Natural killer cell treated with Interleukin-12 subunit alpha and Interleukin-12 subunit beta and Interleukin-15 and Interleukin-18, amount 100 ng/mL, for 72 hours (primary cell): ENCODE measurements around the gene EIF4G3. TPM values are rescaled to one million over a fixed set of nuclear protein-coding genes. Genes with fewer than 3 reads are reported as not detected.
"Not testable (repeated sequence)": the region's sequence is repeated elsewhere in the genome, so short reads cannot be mapped to it uniquely, and the experiment has no call there.

Experiments used
- ATAC-seq, 2 donors: fragments of 150-1000 bp; cut with Tn5 transposase in 1 of 2; sonication (Bioruptor Pico), chemical (Tn5 transposase) in 1 of 2; 2 replicates each; pipeline ENCODE4 v1.10.0; 2021
- DNase-seq: peaks from one replicate; pipeline ENCODE4 v3.0.0; 2022; ENCODE audit warnings: low spot score
- H3K27ac Mint-ChIP-seq, 2 donors: 1 replicate in 1 of 2; 2 replicates in 1 of 2; pipeline ENCODE4 v1.8.0; 2022; ENCODE audit warnings: mixed read lengths in 2 of 2, mild to moderate bottlenecking in 1 of 2, moderate library complexity in 1 of 2
- H3K27me3 Mint-ChIP-seq, 2 donors: 1 replicate in 1 of 2; 2 replicates in 1 of 2; pipeline ENCODE4 v1.8.0; 2022; ENCODE audit warnings: mixed read lengths in 2 of 2
- H3K36me3 Mint-ChIP-seq: one replicate; pipeline ENCODE4 v1.8.0; 2022; ENCODE audit warnings: mixed read lengths
- H3K4me1 Mint-ChIP-seq, 2 donors: 1 replicate in 1 of 2; 2 replicates in 1 of 2; pipeline ENCODE4 v1.8.0; 2022; ENCODE audit warnings: low read depth in 2 of 2, mixed read lengths in 2 of 2, mild to moderate bottlenecking in 1 of 2
- H3K4me3 Mint-ChIP-seq: one replicate; pipeline ENCODE4 v1.8.0; 2022; ENCODE audit warnings: mixed read lengths
- H3K9me3 Mint-ChIP-seq: 2 replicates; pipeline ENCODE4 v1.8.0; 2022; ENCODE audit warnings: mixed read lengths
- total RNA-seq, 2 donors: library from RNA; stranded (reverse); gene quantifications; one replicate each; pipeline ENCODE4 v1.2.3, GENCODE V29; 2022

The EIF4G3 gene
- total RNA-seq, 2 donors from 2014 or later: 121 to 140 TPM

DNA sequence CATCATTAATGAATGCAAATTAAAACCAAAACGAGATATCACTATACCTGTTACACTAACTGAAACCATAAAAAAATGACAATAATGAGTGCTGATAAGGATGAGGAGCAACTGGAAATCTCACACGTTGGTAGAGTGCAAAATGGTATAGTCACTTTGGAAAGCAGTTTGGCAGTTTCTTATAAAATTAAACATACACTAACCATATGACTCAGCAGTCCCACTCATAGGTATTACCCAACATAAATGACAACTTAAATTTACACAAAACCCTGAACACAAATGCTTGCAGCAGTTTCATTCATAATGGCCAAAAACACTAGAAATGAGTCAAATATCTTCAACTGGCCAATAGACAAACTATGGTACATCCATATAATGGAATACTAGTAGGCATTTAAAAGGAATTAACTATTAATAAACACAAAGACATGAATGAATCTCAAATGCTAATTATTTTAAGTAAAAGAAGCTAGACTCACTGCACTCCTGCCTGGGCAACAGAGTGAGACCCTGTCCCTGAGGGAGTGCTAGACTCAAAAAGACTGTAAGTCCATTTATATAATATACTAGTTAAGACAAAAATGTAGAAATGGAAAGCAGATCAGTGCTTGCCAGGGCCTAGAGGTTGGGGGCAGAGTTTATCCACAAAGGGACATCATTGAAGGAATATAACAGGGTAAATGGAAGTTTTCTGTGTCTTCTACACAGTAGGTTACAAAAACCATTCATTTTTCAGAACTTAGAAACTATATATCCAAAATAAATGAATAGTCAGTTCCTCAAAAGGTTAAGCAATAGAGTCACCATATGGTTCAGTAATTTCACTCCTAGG, 77.4 kb downstream of the EIF4G3 start:
- H3K27me3 Mint-ChIP-seq: no peaks in the 10 kb centered on the region
- ATAC-seq (peak; percentile 85 to 96), DNase-seq (no peak)
- peak overlapping the region; percentile 16 for H3K4me3 Mint-ChIP-seq
- H3K27ac Mint-ChIP-seq: peak overlapping the region; percentile 80 to 86
- peaks cover 38% of the 10 kb centered on the region for H3K36me3 Mint-ChIP-seq
- H3K4me1 Mint-ChIP-seq: peaks cover 29 to 39% of the 10 kb centered on the region in 2 donors
- H3K9me3 Mint-ChIP-seq: no peaks in the 10 kb centered on the region

DNA sequence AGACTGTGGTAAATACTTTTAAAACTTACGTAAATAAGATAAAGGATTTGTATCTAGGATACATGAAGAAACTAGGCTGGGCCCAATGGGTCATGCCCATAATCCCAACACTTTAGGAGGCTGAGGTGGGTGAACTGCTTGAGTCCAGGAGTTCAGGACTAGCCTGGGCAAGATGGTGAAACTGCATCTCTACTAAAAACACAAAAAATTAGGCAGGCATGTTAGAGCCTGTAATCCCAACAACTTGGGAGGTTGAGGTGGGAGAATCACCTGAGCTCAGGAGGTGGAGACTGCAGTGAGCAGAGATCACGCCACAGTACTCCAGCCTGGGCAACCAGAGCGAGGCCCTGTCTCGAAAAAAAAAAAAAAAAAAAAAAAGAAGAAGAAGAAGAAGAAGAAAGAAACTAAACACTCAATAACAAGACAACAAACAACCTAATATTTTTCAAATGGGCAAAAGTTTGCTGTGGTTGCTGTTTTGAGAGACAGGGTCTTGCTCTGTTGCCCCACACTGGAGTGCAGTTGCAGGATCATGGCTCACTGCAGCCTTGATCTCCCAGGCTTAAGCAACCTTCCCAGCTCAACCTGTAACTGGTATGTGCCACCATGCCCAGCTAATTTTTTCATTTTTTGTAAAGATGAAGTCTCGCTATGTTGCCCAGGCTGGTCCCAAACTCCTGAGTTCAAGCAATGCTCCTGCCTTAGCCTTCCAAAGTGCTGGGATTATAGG, 78.3 kb downstream of the EIF4G3 start:
- H3K4me1 Mint-ChIP-seq: peaks cover 34 to 40% of the 10 kb centered on the region in 2 donors
- H3K27ac Mint-ChIP-seq: peak overlapping the region; percentile 80 to 86
- H3K9me3 Mint-ChIP-seq: no peaks in the 10 kb centered on the region
- H3K27me3 Mint-ChIP-seq: no peaks in the 10 kb centered on the region
- DNase-seq: no peak
- H3K4me3 Mint-ChIP-seq: peak overlapping the region; percentile 16
- H3K36me3 Mint-ChIP-seq: peaks cover 37% of the 10 kb centered on the region
- ATAC-seq: no peak

GRCh38 chr1:21097729-21098128, 79.0 kb downstream of the EIF4G3 start:
- DNase-seq (no peak), ATAC-seq (no peak)
- H3K4me3 Mint-ChIP-seq: no peak overlapping the region
- H3K4me1 Mint-ChIP-seq: peaks cover 39 to 45% of the 10 kb centered on the region in 2 donors
- H3K27me3 Mint-ChIP-seq: no peaks in the 10 kb centered on the region
- no peaks in the 10 kb centered on the region for H3K9me3 Mint-ChIP-seq
- H3K36me3 Mint-ChIP-seq: peaks cover 42% of the 10 kb centered on the region
- H3K27ac Mint-ChIP-seq: peak overlapping the region; percentile 75 to 86

- Mint-ChIP-seq H3K4me1 (peaks cover 45 to 54% of the 10 kb centered on the region in 2 donors), H3K9me3 (no peaks in the 10 kb centered on the region), H3K27me3 (no peaks in the 10 kb centered on the region), H3K4me3 (no peak overlapping the region), H3K36me3 (peaks cover 48% of the 10 kb centered on the region), H3K27ac (peak overlapping the region; percentile 13 to 66)
- no peak for DNase-seq
- ATAC-seq: no peak
Measured at GRCh38 chr1:21095976-21096375, 80.7 kb downstream of the EIF4G3 start.

GRCh38 chr1:21094282-21094681, 82.4 kb downstream of the EIF4G3 start:
- DNase-seq, H3K9me3 Mint-ChIP-seq, H3K27ac Mint-ChIP-seq, H3K4me3 Mint-ChIP-seq, H3K27me3 Mint-ChIP-seq, ATAC-seq: not testable (repeated sequence)
- Mint-ChIP-seq H3K36me3 (peaks cover 42% of the 10 kb centered on the region), H3K4me1 (peaks cover 44 to 53% of the 10 kb centered on the region in 2 donors)

DNA sequence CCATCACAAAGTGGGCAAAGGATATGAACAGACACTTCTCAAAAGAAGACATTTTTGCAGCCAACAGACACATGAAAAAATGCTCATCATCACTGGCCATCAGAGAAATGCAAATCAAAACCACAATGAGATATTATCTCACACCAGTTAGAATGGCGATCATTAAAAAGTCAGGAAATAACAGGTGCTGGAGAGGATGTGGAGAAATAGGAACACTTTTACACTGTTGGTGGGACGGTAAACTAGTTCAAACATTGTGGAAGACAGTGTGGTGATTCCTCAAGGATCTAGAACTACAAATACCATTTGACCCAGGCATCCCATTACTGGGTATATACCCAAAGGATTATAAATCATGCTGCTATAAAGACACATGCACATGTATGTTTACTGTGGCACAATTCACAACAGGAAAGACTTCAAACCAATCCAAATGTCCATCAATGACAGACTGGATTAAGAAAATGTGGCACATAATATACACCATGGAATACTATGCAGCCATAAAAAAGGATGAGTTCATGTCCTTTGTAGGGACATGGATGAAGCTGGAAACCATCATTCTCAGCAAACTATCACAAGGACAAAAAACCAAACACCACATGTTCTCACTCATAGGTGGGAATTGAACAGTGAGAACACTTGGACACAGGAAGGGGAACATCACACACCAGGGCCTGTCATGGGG, 83.3 kb downstream of the EIF4G3 start:
- not testable (repeated sequence) for H3K27ac Mint-ChIP-seq, ATAC-seq, DNase-seq, H3K9me3 Mint-ChIP-seq, H3K4me3 Mint-ChIP-seq, H3K27me3 Mint-ChIP-seq
- Mint-ChIP-seq H3K4me1 (peaks cover 43 to 52% of the 10 kb centered on the region in 2 donors), H3K36me3 (peaks cover 36% of the 10 kb centered on the region)

GRCh38 chr1:21092545-21092944, 84.2 kb downstream of the EIF4G3 start:
- Mint-ChIP-seq H3K4me1 (peaks cover 43 to 51% of the 10 kb centered on the region in 2 donors), H3K36me3 (peaks cover 27% of the 10 kb centered on the region)
- not testable (repeated sequence) for DNase-seq, ATAC-seq, H3K4me3 Mint-ChIP-seq, H3K27ac Mint-ChIP-seq, H3K27me3 Mint-ChIP-seq, H3K9me3 Mint-ChIP-seq

DNA sequence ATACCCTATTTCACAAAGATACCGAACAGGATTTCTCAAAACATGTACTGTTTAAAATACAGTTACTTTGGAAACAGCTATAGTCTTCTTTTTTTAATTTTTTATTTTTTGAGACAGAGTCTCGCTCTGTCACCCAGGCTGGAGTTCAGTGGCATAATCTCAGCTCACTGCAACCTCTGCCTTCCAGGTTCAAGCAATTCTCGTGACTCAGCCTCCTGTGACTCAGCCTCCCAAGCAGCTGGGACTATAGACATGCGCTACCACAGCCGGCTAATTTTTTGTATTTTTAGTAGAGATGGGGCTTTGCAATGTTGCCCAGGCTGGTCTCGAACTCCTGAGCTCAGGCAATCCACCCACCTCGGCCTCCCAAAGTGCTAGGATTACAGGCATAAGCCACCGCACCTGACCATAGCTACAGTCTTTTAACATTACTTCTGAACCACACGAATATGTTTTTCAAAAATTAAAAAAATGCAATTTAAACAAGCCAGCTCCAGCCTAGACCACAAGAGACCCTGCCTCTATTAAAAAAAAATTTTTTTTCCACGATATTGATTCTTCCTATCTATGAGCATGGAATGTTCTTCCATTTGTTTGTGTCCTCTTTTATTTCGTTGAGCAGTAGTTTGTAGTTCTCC, 85.5 kb downstream of the EIF4G3 start:
- H3K27me3 Mint-ChIP-seq, DNase-seq, ATAC-seq, H3K4me3 Mint-ChIP-seq, H3K9me3 Mint-ChIP-seq: not testable (repeated sequence)
- Mint-ChIP-seq H3K4me1 (peaks cover 41 to 45% of the 10 kb centered on the region in 2 donors), H3K36me3 (peaks cover 26% of the 10 kb centered on the region), H3K27ac (peak overlapping the region; percentile 8 to 66)

- no peak for DNase-seq
- peaks cover 40 to 42% of the 10 kb centered on the region in 2 donors for H3K4me1 Mint-ChIP-seq
- H3K4me3 Mint-ChIP-seq: no peak overlapping the region
- no peaks in the 10 kb centered on the region for H3K27me3 Mint-ChIP-seq
- H3K36me3 Mint-ChIP-seq: peaks cover 28% of the 10 kb centered on the region
- ATAC-seq: no peak
- H3K27ac Mint-ChIP-seq: peak overlapping the region; percentile 8 to 66
- no peaks in the 10 kb centered on the region for H3K9me3 Mint-ChIP-seq
Measured at GRCh38 chr1:21090463-21090862, 86.2 kb downstream of the EIF4G3 start.

- H3K4me3 Mint-ChIP-seq: no peak overlapping the region
- no peaks in the 10 kb centered on the region for H3K27me3 Mint-ChIP-seq
- peaks cover 40 to 42% of the 10 kb centered on the region in 2 donors for H3K4me1 Mint-ChIP-seq
- ATAC-seq: no peak
- peaks cover 22% of the 10 kb centered on the region for H3K36me3 Mint-ChIP-seq
- no peak for DNase-seq
- H3K9me3 Mint-ChIP-seq: no peaks in the 10 kb centered on the region
- peak overlapping the region in 1 of 2 donors; percentile 56 for H3K27ac Mint-ChIP-seq
Measured at GRCh38 chr1:21089731-21090130, 87.0 kb downstream of the EIF4G3 start.

DNA sequence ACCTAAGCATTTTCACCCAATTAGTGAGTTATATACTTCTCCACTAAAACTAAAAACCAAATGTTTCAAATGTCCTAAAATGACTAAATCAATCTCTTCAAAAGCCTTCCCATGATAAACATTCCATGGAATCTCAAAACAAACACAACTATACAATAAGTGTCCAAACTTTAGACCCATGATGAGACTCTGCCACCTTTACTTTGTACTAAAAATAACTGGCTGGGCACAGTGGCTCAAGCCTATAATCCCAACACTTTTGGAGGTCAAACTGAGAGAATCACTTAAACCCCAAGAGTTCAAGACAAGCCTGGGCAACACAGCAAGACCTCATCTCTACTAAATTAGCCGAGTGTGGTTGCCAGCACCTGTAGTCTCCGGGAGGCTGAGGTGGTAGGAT, 87.4 kb downstream of the EIF4G3 start:
- Mint-ChIP-seq H3K27me3 (no peaks in the 10 kb centered on the region), H3K4me3 (no peak overlapping the region)

DNA sequence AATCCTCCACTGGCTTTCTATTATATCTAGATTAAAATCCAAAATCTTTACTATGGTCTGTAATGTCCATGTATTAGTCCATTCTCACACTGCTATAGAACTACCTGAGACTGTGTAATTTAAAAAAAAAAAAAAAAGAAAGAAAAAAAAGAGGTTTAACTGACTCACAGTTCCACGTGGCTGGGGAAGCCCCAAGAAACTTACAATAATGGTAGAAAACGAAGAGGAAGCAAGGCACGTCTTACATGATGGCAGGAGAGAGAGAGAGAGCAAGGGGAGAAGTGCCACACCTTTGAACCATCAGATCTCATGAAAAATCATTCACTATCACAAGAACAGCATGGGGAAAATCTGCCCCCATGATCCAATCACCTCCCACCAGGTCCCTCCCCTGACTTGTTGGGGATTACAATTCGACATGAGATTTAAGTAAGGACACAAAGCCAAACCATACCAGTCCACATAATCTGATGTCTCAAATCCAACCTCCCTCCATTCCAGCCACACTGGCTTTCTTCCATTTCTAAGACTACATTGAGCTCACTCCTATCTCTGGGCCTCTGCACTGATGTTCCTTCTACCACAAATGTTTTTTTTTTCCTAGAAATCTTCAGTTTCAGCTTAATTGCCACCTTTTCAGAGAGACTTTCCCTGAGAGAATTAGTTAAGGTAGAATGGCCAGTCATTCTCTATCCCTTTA, 92.4 kb downstream of the EIF4G3 start:
- H3K9me3 Mint-ChIP-seq: no peaks in the 10 kb centered on the region
- H3K36me3 Mint-ChIP-seq: peaks cover 19% of the 10 kb centered on the region
- H3K27ac Mint-ChIP-seq: peak overlapping the region; percentile 8 to 30
- ATAC-seq: peak in 1 of 2 donors; percentile 74
- no peak for DNase-seq
- peaks cover 25% of the 10 kb centered on the region in 2 donors for H3K4me1 Mint-ChIP-seq
- no peak overlapping the region for H3K4me3 Mint-ChIP-seq
- no peaks in the 10 kb centered on the region for H3K27me3 Mint-ChIP-seq

More for the DNA sequence above, 87.4 kb downstream of the EIF4G3 start:
- H3K27ac Mint-ChIP-seq: peak overlapping the region in 1 of 2 donors; percentile 56
- peaks cover 26% of the 10 kb centered on the region for H3K36me3 Mint-ChIP-seq
- DNase-seq: no peak
- H3K4me1 Mint-ChIP-seq: peaks cover 43 to 47% of the 10 kb centered on the region in 2 donors
- no peak for ATAC-seq
- H3K9me3 Mint-ChIP-seq: no peaks in the 10 kb centered on the region

DNA sequence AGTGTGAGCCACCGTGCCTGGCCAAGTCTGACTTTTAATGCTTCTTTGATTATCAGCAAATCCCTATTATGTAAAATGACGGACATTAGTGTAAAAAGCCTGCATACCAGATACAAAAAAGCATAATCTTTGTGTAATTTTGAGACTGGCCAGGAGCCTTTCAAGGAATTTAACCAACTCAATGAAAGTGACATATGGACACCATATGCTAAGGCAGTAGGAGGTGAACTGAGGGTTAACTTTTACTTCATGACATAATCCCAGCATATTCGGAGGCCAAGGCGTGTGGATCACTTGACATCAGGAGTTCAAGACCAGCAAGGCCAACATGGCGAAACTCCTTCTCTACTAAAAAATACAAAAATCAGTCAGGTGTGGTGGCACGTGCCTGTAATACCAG, 94.6 kb downstream of the EIF4G3 start:
- Mint-ChIP-seq H3K36me3 (peaks cover 19% of the 10 kb centered on the region), H3K27me3 (no peaks in the 10 kb centered on the region), H3K4me3 (no peak overlapping the region), H3K9me3 (no peaks in the 10 kb centered on the region), H3K4me1 (peaks cover 22 to 29% of the 10 kb centered on the region in 2 donors), H3K27ac (peak overlapping the region in 1 of 2 donors; percentile 33)
- no peak for DNase-seq
- no peak for ATAC-seq
